HG02840 (cell line): ENCODE measurements around the gene TNS3.

Experiments
- ATAC-seq: cut with Tn5 transposase; IDR thresholded peaks from one replicate; pipeline ENCODE4 v1.9.1; 2021; ENCODE audit warnings: mild to moderate bottlenecking, moderate library complexity, moderate number of reproducible peaks; ENCODE audit not compliant: unreplicated experiment, low FRiP score

Gene TNS3

GRCh38 chr7:47583739-47584535 is 2.0 kb upstream of the TNS3 start:
- no peak for ATAC-seq

DNA sequence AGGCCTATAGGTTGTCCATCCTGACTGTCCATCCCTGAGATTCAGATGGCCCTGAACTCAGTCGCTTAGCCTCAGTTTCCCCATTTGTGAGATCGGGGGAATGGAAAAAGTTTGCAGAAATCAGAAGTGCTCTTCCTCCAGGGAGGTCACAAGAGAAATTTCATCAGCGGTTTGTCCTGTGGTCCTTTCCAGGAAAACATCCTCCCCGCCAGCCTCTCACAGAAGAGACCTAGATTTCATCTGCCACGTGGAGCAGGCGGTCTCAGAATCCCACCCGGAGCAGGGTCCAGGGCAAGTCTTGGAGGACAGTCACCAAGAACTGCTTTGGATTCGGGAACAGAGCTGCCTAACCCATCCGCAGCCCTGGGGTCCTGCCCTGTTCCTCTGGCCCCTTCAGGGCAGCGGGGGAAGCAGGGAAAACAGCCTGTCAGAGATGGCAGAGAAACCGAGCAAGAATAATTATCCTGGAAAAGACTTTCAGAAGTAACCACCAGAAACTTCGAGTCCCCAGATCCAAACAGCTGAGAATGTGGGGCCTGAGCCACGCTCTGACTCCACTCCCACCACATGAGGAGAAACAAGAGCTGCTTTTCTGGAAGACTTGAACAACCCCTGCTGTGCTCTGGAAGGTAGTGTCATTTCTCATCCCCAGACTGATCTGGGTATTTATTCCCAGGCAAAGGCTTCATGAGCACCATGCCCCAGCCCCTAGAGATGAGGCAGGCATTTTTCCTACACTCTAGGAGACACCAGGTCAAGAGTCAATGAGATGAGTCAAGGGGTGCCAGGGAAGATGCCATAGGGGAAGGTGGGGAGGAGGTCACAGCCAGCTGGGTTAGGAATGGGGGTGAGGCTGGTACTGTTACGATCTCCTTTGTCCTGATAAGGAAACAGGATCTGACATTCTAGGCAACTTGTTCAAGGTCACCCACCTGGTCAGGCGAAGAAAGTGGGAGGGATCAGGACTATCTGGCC is 1.1 kb upstream of the TNS3 start:
- no peak for ATAC-seq

GRCh38 chr7:47581438-47581803 is 490 bp downstream of the TNS3 start:
- ATAC-seq = no peak

- no peak for ATAC-seq
These were observed 1.0 kb downstream of the TNS3 start for GRCh38 chr7:47580811-47581331.

DNA sequence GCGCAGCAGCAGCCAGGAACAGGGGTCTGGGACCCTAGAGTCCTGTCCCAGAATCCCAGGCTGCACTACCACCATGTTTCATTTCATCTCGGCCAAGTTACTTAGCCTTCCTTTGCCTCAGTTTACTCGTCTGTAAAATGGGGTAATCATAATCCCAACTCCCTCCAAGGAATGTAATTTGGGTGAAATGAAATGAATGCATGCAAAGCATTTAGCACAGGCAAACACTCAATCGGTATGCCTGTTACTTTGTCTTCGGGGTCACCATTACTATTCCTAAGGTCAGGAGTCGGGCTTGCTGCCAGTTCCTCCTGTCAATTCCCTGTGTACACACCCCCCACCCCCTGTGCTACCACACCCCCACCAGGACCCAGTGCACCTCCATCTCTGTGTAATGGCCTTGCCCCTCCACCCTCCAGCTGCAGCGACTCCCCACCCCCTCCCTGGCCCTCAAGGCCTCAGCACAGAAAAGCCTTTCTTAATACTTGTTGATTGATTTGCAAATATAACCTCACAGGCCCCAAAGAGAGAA is 1.7 kb downstream of the TNS3 start:
- ATAC-seq = no peak

GRCh38 chr7:47579458-47579857 is 2.5 kb downstream of the TNS3 start:
- no peak for ATAC-seq

GRCh38 chr7:47578579-47579270 is 3.2 kb downstream of the TNS3 start:
- no peak for ATAC-seq

GRCh38 chr7:47577321-47577919 is 4.5 kb downstream of the TNS3 start:
- no peak for ATAC-seq

DNA sequence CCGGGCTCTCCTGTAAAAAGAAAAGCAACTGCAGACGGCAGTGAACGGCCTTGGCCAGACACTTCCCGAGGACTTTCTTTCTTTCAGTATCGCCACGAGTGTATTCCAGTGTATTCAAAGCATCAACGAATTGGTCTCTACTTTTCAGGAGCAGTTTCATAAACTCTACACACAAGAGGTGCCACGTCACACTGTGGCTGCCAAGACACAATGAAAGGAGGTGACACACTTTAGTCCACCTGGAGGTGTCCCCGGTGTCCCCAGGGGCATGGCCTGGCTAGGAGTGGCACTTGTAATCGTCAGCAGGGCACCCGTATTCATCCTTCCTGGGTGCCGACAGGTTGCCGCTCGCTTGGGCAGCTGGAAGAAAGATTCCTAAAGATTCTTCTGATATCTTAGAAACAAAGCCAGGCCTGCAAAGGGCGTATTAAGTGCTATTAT is 5.0 kb downstream of the TNS3 start:
- no peak for ATAC-seq

DNA sequence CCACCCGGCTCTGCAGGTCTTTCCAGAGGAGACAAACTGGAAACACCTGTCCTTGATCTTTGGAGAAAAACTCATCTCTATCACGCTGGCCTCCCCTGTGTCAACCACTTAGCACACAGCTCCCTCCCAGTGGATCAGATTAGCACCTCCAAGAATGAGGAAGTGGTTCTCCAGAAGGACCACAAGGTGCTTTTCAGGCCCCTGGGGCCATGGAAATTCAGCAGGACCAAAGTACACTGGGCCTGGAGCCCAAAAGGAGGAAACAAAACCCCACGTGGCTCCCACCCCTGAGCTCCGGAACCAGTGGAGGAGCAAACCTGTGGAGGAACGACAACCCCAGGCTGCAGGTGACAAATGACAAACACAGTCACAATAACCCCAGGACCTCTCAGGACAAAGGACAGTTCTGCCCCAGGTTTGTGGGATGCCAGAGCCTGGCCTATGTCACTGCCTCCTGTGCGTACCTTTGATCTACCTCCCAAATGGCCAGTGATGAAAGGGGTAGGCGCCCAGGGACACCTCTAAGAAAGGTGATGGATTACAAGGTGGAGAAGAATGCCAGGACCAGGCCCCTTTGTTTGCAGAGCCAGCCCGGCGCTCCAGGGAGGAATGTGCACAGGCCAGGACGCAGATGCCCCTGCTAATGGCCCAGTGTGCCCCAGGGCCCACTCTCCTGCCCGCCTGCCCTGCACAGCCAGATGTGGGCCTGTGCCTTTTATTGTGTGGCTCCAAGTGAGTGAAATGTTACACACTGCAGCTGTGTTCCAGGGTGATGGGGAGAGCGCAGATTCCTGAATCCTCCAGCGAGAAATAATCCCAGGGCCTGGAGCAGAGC is 5.7 kb downstream of the TNS3 start:
- ATAC-seq = no peak

GRCh38 chr7:47574482-47575329 is 7.2 kb downstream of the TNS3 start:
- peak; percentile 53 for ATAC-seq

DNA sequence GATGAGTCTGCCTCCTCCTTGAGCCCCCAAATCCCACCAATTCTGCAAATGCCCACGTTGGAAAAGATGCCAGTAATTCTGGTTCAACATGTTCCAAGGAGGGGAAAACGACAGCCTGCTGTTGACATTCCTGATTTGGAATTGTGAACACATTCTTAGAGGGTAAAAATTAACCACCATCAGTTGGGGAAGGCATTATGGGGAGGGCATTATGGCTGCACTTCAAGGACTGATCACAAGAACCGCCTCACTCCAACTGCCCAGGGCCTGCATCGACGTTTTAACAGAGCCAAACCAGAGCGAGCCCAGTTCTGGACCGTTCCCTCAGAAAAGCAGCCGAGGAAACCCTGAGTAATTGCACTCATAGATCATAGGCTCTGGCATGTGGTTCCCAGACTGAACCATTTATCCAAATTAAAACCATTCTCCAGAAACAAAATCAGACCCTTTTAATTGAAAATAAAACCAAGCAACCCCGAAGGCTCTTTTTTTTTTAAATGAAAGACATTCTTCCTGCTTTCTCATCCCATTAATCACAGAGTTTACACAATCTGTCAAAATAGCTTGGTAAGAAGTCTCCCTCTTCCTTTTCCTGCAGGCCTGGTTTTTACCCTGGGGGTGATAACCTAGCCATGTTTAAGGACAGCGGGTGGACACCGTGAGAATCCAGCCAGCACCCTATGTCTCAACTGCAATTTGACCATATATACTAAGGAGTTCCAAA is 8.0 kb downstream of the TNS3 start:
- no peak for ATAC-seq

GRCh38 chr7:47572939-47573757 is 8.8 kb downstream of the TNS3 start:
- ATAC-seq = no peak

DNA sequence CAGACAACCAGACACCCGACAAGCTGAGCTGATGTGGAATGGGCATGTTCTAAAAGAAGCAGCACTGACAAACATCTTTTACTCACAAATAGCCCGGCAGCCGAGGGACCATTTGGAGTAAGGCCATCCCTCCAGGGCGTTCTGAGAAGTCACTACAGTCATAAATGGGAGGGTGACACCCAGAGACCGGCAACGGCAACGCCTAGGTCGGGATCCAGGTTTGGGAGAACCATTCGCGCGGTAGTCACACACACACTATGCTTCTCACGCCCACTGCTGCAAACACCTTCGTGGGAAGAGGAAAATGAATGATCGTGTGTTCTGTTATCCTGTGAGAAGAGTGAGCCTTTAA is 9.8 kb downstream of the TNS3 start:
- ATAC-seq = no peak

- ATAC-seq = no peak
These were observed 10.4 kb downstream of the TNS3 start for GRCh38 chr7:47571331-47572093.

- ATAC-seq = no peak
These were observed 11.3 kb downstream of the TNS3 start for GRCh38 chr7:47570649-47571050.
